Activated T-helper 17 cell treated with anti-CD3 and anti-CD28 coated beads, Interleukin-2, amount 50 U/mL, for 72 hours (primary cell): Measurements from ENCODE around the gene ELL2. TPM values are rescaled to one million over a fixed set of nuclear protein-coding genes. Genes with fewer than 3 reads are reported as not detected.

ENCODE experiments used
- ATAC-seq: fragments of 150-1000 bp; cut with Tn5 transposase; replicated peaks from 2 replicates; pipeline ENCODE4 v1.10.0; 2021; ENCODE audit warnings: mild to moderate bottlenecking, moderate library complexity
- H3K27ac Mint-ChIP-seq: one replicate; pipeline ENCODE4 v1.8.0; 2022; ENCODE audit warnings: mixed read lengths
- H3K27me3 Mint-ChIP-seq: one replicate; pipeline ENCODE4 v1.8.0; 2022; ENCODE audit warnings: mixed read lengths
- H3K36me3 Mint-ChIP-seq: one replicate; pipeline ENCODE4 v1.8.0; 2022; ENCODE audit warnings: low read depth, mild to moderate bottlenecking, mixed read lengths
- H3K4me1 Mint-ChIP-seq: one replicate; pipeline ENCODE4 v1.8.0; 2022; ENCODE audit warnings: mixed read lengths
- H3K4me3 Mint-ChIP-seq: one replicate; pipeline ENCODE4 v1.8.0; 2022; ENCODE audit warnings: mild to moderate bottlenecking, mixed read lengths
- H3K9me3 Mint-ChIP-seq: one replicate; pipeline ENCODE4 v1.8.0; 2022; ENCODE audit warnings: mixed read lengths
- total RNA-seq, 2 donors: library from RNA; stranded (reverse); gene quantifications; one replicate each; pipeline ENCODE4 v1.2.3, GENCODE V29; 2022

Gene ELL2
- total RNA-seq, 2 donors from 2014 or later: 159 to 172 TPM

- peaks cover 3% of the 10 kb centered on the region for H3K36me3 Mint-ChIP-seq
- H3K4me3 Mint-ChIP-seq: no peak overlapping the region
- H3K9me3 Mint-ChIP-seq: no peaks in the 10 kb centered on the region
- H3K27me3 Mint-ChIP-seq: no peaks in the 10 kb centered on the region
- H3K4me1 Mint-ChIP-seq: peaks cover 15% of the 10 kb centered on the region
- no peak overlapping the region for H3K27ac Mint-ChIP-seq
- ATAC-seq: no peak
Observed at GRCh38 chr5:95967236-95967635, 5.6 kb upstream of the ELL2 start.

- Mint-ChIP-seq H3K27me3 (no peaks in the 10 kb centered on the region), H3K4me1 (peaks cover 19% of the 10 kb centered on the region), H3K27ac (no peak overlapping the region), H3K9me3 (no peaks in the 10 kb centered on the region), H3K36me3 (peaks cover 14% of the 10 kb centered on the region), H3K4me3 (no peak overlapping the region)
- no peak for ATAC-seq
Observed at GRCh38 chr5:95966005-95966404, 4.4 kb upstream of the ELL2 start.

GRCh38 chr5:95963650-95964410, 2.2 kb upstream of the ELL2 start:
- ATAC-seq: no peak
- H3K4me3 Mint-ChIP-seq: peak overlapping the region; percentile 99

GRCh38 chr5:95962785-95963184, 1.1 kb upstream of the ELL2 start:
- Mint-ChIP-seq H3K4me1 (peaks cover 43% of the 10 kb centered on the region), H3K9me3 (no peaks in the 10 kb centered on the region), H3K4me3 (peak overlapping the region; percentile 99), H3K27ac (peak overlapping the region; percentile 100), H3K27me3 (no peaks in the 10 kb centered on the region), H3K36me3 (peaks cover 46% of the 10 kb centered on the region)
- ATAC-seq: no peak

More at GRCh38 chr5:95963650-95964410, 2.2 kb upstream of the ELL2 start:
- peaks cover 34% of the 10 kb centered on the region for H3K4me1 Mint-ChIP-seq
- no peaks in the 10 kb centered on the region for H3K27me3 Mint-ChIP-seq
- peaks cover 36% of the 10 kb centered on the region for H3K36me3 Mint-ChIP-seq
- no peaks in the 10 kb centered on the region for H3K9me3 Mint-ChIP-seq
- H3K27ac Mint-ChIP-seq: peak overlapping the region; percentile 100

GRCh38 chr5:95962475-95962773, 773 bp upstream of the ELL2 start:
- Mint-ChIP-seq H3K27ac (peak overlapping the region; percentile 100), H3K4me1 (peaks cover 43% of the 10 kb centered on the region), H3K4me3 (peak overlapping the region; percentile 99), H3K36me3 (peaks cover 50% of the 10 kb centered on the region), H3K27me3 (no peaks in the 10 kb centered on the region), H3K9me3 (no peaks in the 10 kb centered on the region)
- ATAC-seq: no peak

- peaks cover 52% of the 10 kb centered on the region for H3K4me1 Mint-ChIP-seq
- H3K27ac Mint-ChIP-seq: peak overlapping the region; percentile 100
- no peaks in the 10 kb centered on the region for H3K9me3 Mint-ChIP-seq
- no peaks in the 10 kb centered on the region for H3K27me3 Mint-ChIP-seq
- ATAC-seq: peak; percentile 57
- H3K4me3 Mint-ChIP-seq: peak overlapping the region; percentile 99
- peaks cover 62% of the 10 kb centered on the region for H3K36me3 Mint-ChIP-seq
Observed at GRCh38 chr5:95960667-95961616, 709 bp downstream of the ELL2 start.

GRCh38 chr5:95959888-95960666, 1.6 kb downstream of the ELL2 start:
- H3K27ac Mint-ChIP-seq: peak overlapping the region; percentile 100
- peaks cover 71% of the 10 kb centered on the region for H3K36me3 Mint-ChIP-seq
- no peaks in the 10 kb centered on the region for H3K27me3 Mint-ChIP-seq
- H3K4me1 Mint-ChIP-seq: peaks cover 55% of the 10 kb centered on the region
- H3K9me3 Mint-ChIP-seq: no peaks in the 10 kb centered on the region
- no peak for ATAC-seq
- H3K4me3 Mint-ChIP-seq: peak overlapping the region; percentile 99

GRCh38 chr5:95959051-95959887, 2.4 kb downstream of the ELL2 start:
- peaks cover 79% of the 10 kb centered on the region for H3K36me3 Mint-ChIP-seq
- ATAC-seq: no peak
- peak overlapping the region; percentile 100 for H3K27ac Mint-ChIP-seq
- H3K27me3 Mint-ChIP-seq: no peaks in the 10 kb centered on the region
- H3K4me1 Mint-ChIP-seq: peaks cover 58% of the 10 kb centered on the region
- no peaks in the 10 kb centered on the region for H3K9me3 Mint-ChIP-seq
- peak overlapping the region; percentile 99 for H3K4me3 Mint-ChIP-seq

- Mint-ChIP-seq H3K4me3 (peak overlapping the region; percentile 99), H3K27ac (no peak overlapping the region), H3K9me3 (no peaks in the 10 kb centered on the region), H3K4me1 (peaks cover 54% of the 10 kb centered on the region), H3K36me3 (peaks cover 87% of the 10 kb centered on the region), H3K27me3 (no peaks in the 10 kb centered on the region)
- ATAC-seq: no peak
Observed at GRCh38 chr5:95958310-95959014, 3.2 kb downstream of the ELL2 start.

- Mint-ChIP-seq H3K9me3 (no peaks in the 10 kb centered on the region), H3K27ac (no peak overlapping the region), H3K36me3 (peaks cover 94% of the 10 kb centered on the region), H3K27me3 (no peaks in the 10 kb centered on the region), H3K4me3 (peak overlapping the region; percentile 99), H3K4me1 (peaks cover 57% of the 10 kb centered on the region)
- no peak for ATAC-seq
Observed at GRCh38 chr5:95957561-95958203, 4.0 kb downstream of the ELL2 start.

- Mint-ChIP-seq H3K4me3 (peak overlapping the region; percentile 24), H3K36me3 (peaks cover 95% of the 10 kb centered on the region), H3K27me3 (no peaks in the 10 kb centered on the region), H3K4me1 (peaks cover 54% of the 10 kb centered on the region), H3K27ac (no peak overlapping the region), H3K9me3 (no peaks in the 10 kb centered on the region)
- no peak for ATAC-seq
Observed at GRCh38 chr5:95956900-95957293, 4.8 kb downstream of the ELL2 start.

- no peak overlapping the region for H3K27ac Mint-ChIP-seq
- H3K4me3 Mint-ChIP-seq: peak overlapping the region; percentile 24
- H3K36me3 Mint-ChIP-seq: peaks cover 97% of the 10 kb centered on the region
- no peaks in the 10 kb centered on the region for H3K9me3 Mint-ChIP-seq
- no peak for ATAC-seq
- H3K4me1 Mint-ChIP-seq: peaks cover 60% of the 10 kb centered on the region
- no peaks in the 10 kb centered on the region for H3K27me3 Mint-ChIP-seq
Observed at GRCh38 chr5:95956021-95956899, 5.4 kb downstream of the ELL2 start.
